HepG2 (cell line): ENCODE data around the gene ETFB. TPM values are rescaled to one million over a fixed set of nuclear protein-coding genes. Genes with fewer than 3 reads are reported as not detected.

Experiments
- GATA4 ChIP-seq: sonication (generic); IDR thresholded peaks from 2 replicates; pipeline ENCODE4 v1.6.1; 2016; ENCODE audit warnings: antibody characterized with exemption, low read depth, borderline replicate concordance
- HCFC1 ChIP-seq: fragments of 150-350 bp; IDR thresholded peaks from 2 replicates; pipeline ENCODE4 v1.6.1; 2014; ENCODE audit warnings: low read depth, low read length
- HDAC6 ChIP-seq: fragments of 200-600 bp; sonication (generic); IDR thresholded peaks from 2 replicates; pipeline ENCODE4 v1.7.0; 2017; ENCODE audit warnings: mild to moderate bottlenecking, antibody characterized with exemption, low read length, low read depth
- IRF2 ChIP-seq: IDR thresholded peaks from 2 replicates; pipeline ENCODE4 v1.6.1; 2018; ENCODE audit warnings: missing genetic modification reagents, missing compliant biosample characterization
- KDM5A ChIP-seq: fragments of 200-600 bp; sonication (generic); IDR thresholded peaks from 2 replicates; pipeline ENCODE4 v1.7.0; 2018; ENCODE audit warnings: antibody characterized with exemption, mild to moderate bottlenecking, low read length, borderline replicate concordance
- MAFK ChIP-seq, 2 experiments: IDR thresholded peaks in 1 of 2; conservative IDR thresholded peaks in 1 of 2; 2 replicates each; pipeline ENCODE4 v1.6.1; 2011; ENCODE audit warnings: improper control_type of control experiment in 2 of 2, low read length in 2 of 2
- MYC ChIP-seq: sonication (generic); formaldehyde crosslinking; IDR thresholded peaks from 2 replicates; pipeline ENCODE4 v1.9.0; 2021; ENCODE audit warnings: missing genetic modification reagents, borderline replicate concordance
- MYNN ChIP-seq: sonication (generic); formaldehyde crosslinking; IDR thresholded peaks from 2 replicates; pipeline ENCODE4 v1.4.0; 2020; ENCODE audit warnings: mild to moderate bottlenecking, low read depth, missing genetic modification reagents
- NONO ChIP-seq, 2 experiments: fragments of 450-650 bp in 1 of 2; sonication (generic) in 1 of 2; formaldehyde crosslinking in 1 of 2; IDR thresholded peaks in 1 of 2; conservative IDR thresholded peaks in 1 of 2; 2 replicates each; pipeline versions ENCODE4 v1.6.1 to v1.8.0; 2017 to 2022; ENCODE audit warnings: mild to moderate bottlenecking in 1 of 2, missing genetic modification reagents in 1 of 2, moderate library complexity in 1 of 2
- TMF1 ChIP-seq: sonication (generic); formaldehyde crosslinking; IDR thresholded peaks from 2 replicates; pipeline ENCODE4 v1.8.1; 2022; ENCODE audit warnings: low read depth, missing genetic modification reagents
- ZMAT3 ChIP-seq: sonication (generic); formaldehyde crosslinking; conservative IDR thresholded peaks from 2 replicates; pipeline ENCODE4 v1.7.0; 2021; ENCODE audit warnings: missing genetic modification reagents
- ZNF75D ChIP-seq: sonication (generic); formaldehyde crosslinking; IDR thresholded peaks from 2 replicates; pipeline ENCODE4 v1.8.1; 2023; ENCODE audit warnings: missing genetic modification reagents, mild to moderate bottlenecking, borderline replicate concordance
- ZSCAN20 ChIP-seq: sonication (generic); formaldehyde crosslinking; IDR thresholded peaks from 2 replicates; pipeline ENCODE4 v1.4.0; 2020; ENCODE audit warnings: missing genetic modification reagents, mild to moderate bottlenecking, borderline replicate concordance
- polyA plus RNA-seq, 8 experiments: library from polyadenylated mRNA; depleted of rRNA in 3 of 8; stranded (reverse) in 7 of 8; unstranded in 1 of 8; fragments of >200 nt; fragmentation: Illumina TruSeq in 4 of 8; extraction: Trizol in 4 of 8; gene quantifications; 2 replicates each; pipeline versions ENCODE4 v1.2.1 to v1.2.3, GENCODE V29; 2011 to 2016; ENCODE audit warnings: low read depth in 4 of 8, missing spikeins in 1 of 8, mixed read lengths in 1 of 8; ENCODE audit not compliant: insufficient read depth in 1 of 8
- total RNA-seq, 5 experiments: library from RNA; depleted of rRNA; stranded (reverse); fragments of >200 nt; fragmentation: Illumina TruSeq; extraction: Trizol; gene quantifications; 2 replicates each; pipeline ENCODE4 v1.2.3, GENCODE V29; 2016; ENCODE audit warnings: low read depth in 1 of 5
- TF ChIP-seq, protein P1 (sequence below): IDR thresholded peaks from 2 replicates; pipeline ENCODE4 v1.6.1; 2016; ENCODE audit warnings: missing biosample characterization, missing genetic modification reagents, low read depth
- TF ChIP-seq, protein P2 (sequence below): sonication (generic); formaldehyde crosslinking; IDR thresholded peaks from 2 replicates; pipeline ENCODE4 v1.5.0; 2020; ENCODE audit warnings: missing genetic modification reagents
- TF ChIP-seq, protein P3 (sequence below): sonication (generic); formaldehyde crosslinking; IDR thresholded peaks from 2 replicates; pipeline ENCODE4 v1.4.0; 2020; ENCODE audit warnings: missing genetic modification reagents, borderline replicate concordance
- TF ChIP-seq, protein P4 (sequence below): IDR thresholded peaks from 2 replicates; pipeline ENCODE4 v1.6.1; 2016; ENCODE audit warnings: mild to moderate bottlenecking, missing biosample characterization, missing genetic modification reagents
- TF ChIP-seq, protein P5 (sequence below): sonication (generic); formaldehyde crosslinking; IDR thresholded peaks from 2 replicates; pipeline ENCODE4 v1.8.0; 2022; ENCODE audit warnings: mild to moderate bottlenecking, missing genetic modification reagents, borderline replicate concordance

Gene ETFB
- total and polyA plus RNA-seq, 2 of the 13 experiments (the other 11 are each of a cell fraction or from before 2014, with no cell fraction given), result 678 to 1,314 TPM

DNA sequence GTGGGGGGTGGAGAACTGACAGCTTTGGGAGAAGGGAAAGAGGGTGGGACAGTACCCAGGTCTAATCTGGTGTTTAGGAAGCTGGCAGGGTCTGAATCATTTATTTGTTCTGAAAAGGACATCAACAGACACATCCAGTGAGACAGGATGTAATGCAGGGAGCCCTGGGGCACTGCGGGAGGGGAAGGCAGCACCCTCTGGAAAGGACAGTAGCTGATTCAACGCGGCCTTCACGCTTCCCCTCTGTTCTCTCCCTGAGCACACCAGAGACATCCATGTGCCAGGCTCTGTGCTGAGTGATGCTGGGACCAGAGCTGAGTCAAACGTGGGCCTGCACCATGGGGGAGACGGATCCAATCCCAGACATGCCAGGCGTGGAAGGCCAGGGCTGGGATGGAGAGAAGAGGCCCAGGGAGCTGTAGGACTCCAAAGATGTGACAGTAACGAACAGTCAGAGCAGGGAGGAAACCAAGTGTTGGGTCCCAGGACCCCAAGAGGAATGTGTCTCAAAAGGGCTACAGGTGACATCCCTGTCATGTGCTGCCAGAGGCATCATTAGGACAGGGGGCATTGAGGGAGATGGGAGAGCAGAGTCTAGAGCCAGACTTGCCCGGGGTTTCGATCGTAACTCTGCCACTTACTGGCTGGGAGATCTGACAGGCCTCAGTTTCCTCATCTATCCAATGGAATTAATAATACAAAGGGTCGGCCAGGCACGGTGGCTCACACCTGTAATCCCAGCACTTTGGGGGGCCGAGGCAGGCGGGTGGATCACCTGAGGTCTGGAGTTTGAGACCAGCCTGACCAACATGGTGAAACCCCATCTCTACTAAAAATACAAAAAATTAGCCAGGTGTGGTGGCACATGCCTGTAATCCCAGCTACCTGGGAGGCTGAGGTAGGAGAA lies 1.7 kb downstream of the ETFB start (continued):
- TF ChIP-seq, protein P1, sequence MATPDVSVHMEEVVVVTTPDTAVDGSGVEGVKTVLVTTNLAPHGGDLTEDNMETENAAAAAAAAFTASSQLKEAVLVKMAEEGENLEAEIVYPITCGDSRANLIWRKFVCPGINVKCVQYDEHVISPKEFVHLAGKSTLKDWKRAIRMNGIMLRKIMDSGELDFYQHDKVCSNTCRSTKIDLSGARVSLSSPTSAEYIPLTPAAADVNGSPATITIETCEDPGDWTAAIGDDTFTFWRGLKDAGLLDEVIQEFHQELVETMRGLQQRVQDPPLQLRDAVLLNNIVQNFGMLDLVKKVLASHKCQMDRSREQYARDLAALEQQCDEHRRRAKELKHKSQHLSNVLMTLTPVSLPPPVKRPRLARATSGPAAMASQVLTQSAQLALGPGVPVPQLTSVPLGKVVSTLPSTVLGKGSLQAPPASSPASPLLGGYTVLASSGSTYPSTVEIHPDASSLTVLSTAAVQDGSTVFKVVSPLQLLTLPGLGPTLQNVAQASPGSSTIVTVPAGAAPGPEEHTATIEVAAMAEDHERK (CRISPR knock-in tag), result no peak
- no peak for TF ChIP-seq IRF2 (CRISPR knock-in tag)
- TF ChIP-seq MAFK (conservative IDR thresholded peaks at IDR 0.05 in 1 of 2, IDR thresholded peaks at IDR 0.05 in 1 of 2; ENCODE audit: low read length in 2 of 2), result no peak
- no peak for TF ChIP-seq ZNF75D (CRISPR knock-in tag)
- no peak for TF ChIP-seq KDM5A
- TF ChIP-seq ZMAT3, result 0 out of 2 replicates have a peak, but pooled peaks have one; percentile 45
- TF ChIP-seq, protein P2, sequence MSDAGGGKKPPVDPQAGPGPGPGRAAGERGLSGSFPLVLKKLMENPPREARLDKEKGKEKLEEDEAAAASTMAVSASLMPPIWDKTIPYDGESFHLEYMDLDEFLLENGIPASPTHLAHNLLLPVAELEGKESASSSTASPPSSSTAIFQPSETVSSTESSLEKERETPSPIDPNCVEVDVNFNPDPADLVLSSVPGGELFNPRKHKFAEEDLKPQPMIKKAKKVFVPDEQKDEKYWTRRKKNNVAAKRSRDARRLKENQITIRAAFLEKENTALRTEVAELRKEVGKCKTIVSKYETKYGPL (CRISPR knock-in tag), result no peak
- TF ChIP-seq MYC, result peak; percentile 23; the same call in 1 of the 2 replicates
- no peak; the same call in 1 of the 2 replicates for TF ChIP-seq MYNN (CRISPR knock-in tag)
- no peak for TF ChIP-seq ZSCAN20 (CRISPR knock-in tag)
- TF ChIP-seq HDAC6, result no peak
- TF ChIP-seq GATA4, result 0 out of 2 replicates have a peak, but pooled peaks have one; percentile 2
- no peak for TF ChIP-seq TMF1 (CRISPR knock-in tag)
- TF ChIP-seq, protein P3, sequence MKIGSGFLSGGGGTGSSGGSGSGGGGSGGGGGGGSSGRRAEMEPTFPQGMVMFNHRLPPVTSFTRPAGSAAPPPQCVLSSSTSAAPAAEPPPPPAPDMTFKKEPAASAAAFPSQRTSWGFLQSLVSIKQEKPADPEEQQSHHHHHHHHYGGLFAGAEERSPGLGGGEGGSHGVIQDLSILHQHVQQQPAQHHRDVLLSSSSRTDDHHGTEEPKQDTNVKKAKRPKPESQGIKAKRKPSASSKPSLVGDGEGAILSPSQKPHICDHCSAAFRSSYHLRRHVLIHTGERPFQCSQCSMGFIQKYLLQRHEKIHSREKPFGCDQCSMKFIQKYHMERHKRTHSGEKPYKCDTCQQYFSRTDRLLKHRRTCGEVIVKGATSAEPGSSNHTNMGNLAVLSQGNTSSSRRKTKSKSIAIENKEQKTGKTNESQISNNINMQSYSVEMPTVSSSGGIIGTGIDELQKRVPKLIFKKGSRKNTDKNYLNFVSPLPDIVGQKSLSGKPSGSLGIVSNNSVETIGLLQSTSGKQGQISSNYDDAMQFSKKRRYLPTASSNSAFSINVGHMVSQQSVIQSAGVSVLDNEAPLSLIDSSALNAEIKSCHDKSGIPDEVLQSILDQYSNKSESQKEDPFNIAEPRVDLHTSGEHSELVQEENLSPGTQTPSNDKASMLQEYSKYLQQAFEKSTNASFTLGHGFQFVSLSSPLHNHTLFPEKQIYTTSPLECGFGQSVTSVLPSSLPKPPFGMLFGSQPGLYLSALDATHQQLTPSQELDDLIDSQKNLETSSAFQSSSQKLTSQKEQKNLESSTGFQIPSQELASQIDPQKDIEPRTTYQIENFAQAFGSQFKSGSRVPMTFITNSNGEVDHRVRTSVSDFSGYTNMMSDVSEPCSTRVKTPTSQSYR (CRISPR knock-in tag), result no peak
- TF ChIP-seq, protein P4, sequence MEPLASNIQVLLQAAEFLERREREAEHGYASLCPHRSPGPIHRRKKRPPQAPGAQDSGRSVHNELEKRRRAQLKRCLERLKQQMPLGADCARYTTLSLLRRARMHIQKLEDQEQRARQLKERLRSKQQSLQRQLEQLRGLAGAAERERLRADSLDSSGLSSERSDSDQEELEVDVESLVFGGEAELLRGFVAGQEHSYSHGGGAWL (CRISPR knock-in tag), result peak; percentile 16; the same call in 1 of the 2 replicates
- TF ChIP-seq, protein P5, sequence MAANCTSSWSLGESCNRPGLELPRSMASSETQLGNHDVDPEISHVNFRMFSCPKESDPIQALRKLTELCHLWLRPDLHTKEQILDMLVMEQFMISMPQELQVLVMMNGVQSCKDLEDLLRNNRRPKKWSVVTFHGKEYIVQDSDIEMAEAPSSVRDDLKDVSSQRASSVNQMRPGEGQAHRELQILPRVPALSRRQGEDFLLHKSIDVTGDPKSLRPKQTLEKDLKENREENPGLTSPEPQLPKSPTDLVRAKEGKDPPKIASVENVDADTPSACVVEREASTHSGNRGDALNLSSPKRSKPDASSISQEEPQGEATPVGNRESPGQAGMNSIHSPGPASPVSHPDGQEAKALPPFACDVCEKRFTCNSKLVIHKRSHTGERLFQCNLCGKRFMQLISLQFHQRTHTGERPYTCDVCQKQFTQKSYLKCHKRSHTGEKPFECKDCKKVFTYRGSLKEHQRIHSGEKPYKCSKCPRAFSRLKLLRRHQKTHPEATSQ (CRISPR knock-in tag), result 0 out of 2 replicates have a peak, but pooled peaks have one; percentile 9
- no peak for TF ChIP-seq NONO (IDR thresholded peaks at IDR 0.05)
- TF ChIP-seq NONO (CRISPR knock-in tag; conservative IDR thresholded peaks at IDR 0.05), result 0 out of 2 replicates have a peak, but pooled peaks have one; percentile 10
- TF ChIP-seq HCFC1, result no peak
